Immature natural killer cell (primary cell): ENCODE measurements around the gene MFSD6L. TPM values are rescaled to one million over a fixed set of nuclear protein-coding genes. Genes with fewer than 3 reads are reported as not detected.
A peak's percentile ranks its signal among the peaks of the same experiment; 100 is the strongest.

Experiments
- DNase-seq, 3 donors: peaks; one replicate each; pipeline ENCODE4 v3.0.0; 2022; ENCODE audit warnings: mixed read lengths in 1 of 3
- H3K27ac Mint-ChIP-seq, 6 donors: one replicate each; pipeline ENCODE4 v1.8.0; 2020; ENCODE audit warnings: mixed read lengths in 6 of 6, mild to moderate bottlenecking in 5 of 6, inconsistent platforms in 4 of 6, moderate library complexity in 3 of 6
- H3K27me3 Mint-ChIP-seq, 3 donors: one replicate each; pipeline ENCODE4 v1.8.0; 2020 to 2021; ENCODE audit warnings: low read depth in 3 of 3, mild to moderate bottlenecking in 3 of 3, mixed read lengths in 3 of 3, moderate library complexity in 3 of 3, inconsistent platforms in 1 of 3
- H3K36me3 Mint-ChIP-seq, 3 donors: one replicate each; pipeline ENCODE4 v1.8.0; 2020; ENCODE audit warnings: mixed read lengths in 3 of 3, inconsistent platforms in 2 of 3, mild to moderate bottlenecking in 2 of 3
- H3K4me1 Mint-ChIP-seq, 2 donors: one replicate each; pipeline ENCODE4 v1.8.0; 2020; ENCODE audit warnings: inconsistent platforms in 2 of 2, mild to moderate bottlenecking in 2 of 2, mixed read lengths in 2 of 2, moderate library complexity in 1 of 2
- H3K4me3 Mint-ChIP-seq, 5 donors: one replicate each; pipeline ENCODE4 v1.8.0; 2020; ENCODE audit warnings: mild to moderate bottlenecking in 5 of 5, mixed read lengths in 5 of 5, inconsistent platforms in 3 of 5, moderate library complexity in 3 of 5
- H3K9me3 Mint-ChIP-seq, 6 donors: one replicate each; pipeline ENCODE4 v1.8.0; 2020; ENCODE audit warnings: mild to moderate bottlenecking in 6 of 6, mixed read lengths in 6 of 6, inconsistent platforms in 4 of 6, moderate library complexity in 3 of 6
- polyA plus RNA-seq, 3 donors: library from polyadenylated mRNA; unstranded; fragments of 300-500 nt; fragmentation: Illumina TruSeq; gene quantifications; one replicate each; pipeline ENCODE4 v1.2.3, GENCODE V29; 2021

Gene MFSD6L
- polyA plus RNA-seq, 3 donors from 2014 or later = not detected

GRCh38 chr17:8757189-8757588, 42.0 kb downstream of the MFSD6L start:
- no peaks in the 10 kb centered on the region for H3K36me3 Mint-ChIP-seq
- no peaks in the 10 kb centered on the region for H3K4me1 Mint-ChIP-seq
- DNase-seq = no peak
- no peak overlapping the region for H3K4me3 Mint-ChIP-seq
- H3K9me3 Mint-ChIP-seq = no peaks in the 10 kb centered on the region
- H3K27ac Mint-ChIP-seq = no peak overlapping the region
- H3K27me3 Mint-ChIP-seq = peaks cover 0 to 13% (median 3%) of the 10 kb centered on the region in 3 donors

- Mint-ChIP-seq H3K27me3 (peaks cover 0 to 13% (median 3%) of the 10 kb centered on the region in 3 donors), H3K4me3 (no peak overlapping the region), H3K4me1 (no peaks in the 10 kb centered on the region), H3K27ac (no peak overlapping the region), H3K36me3 (no peaks in the 10 kb centered on the region), H3K9me3 (no peaks in the 10 kb centered on the region)
- no peak for DNase-seq
These were observed 43.4 kb downstream of the MFSD6L start for GRCh38 chr17:8755590-8756255.

- Mint-ChIP-seq H3K27me3 (peaks cover 0 to 7% (median 3%) of the 10 kb centered on the region in 3 donors), H3K36me3 (no peaks in the 10 kb centered on the region), H3K27ac (no peak overlapping the region), H3K4me1 (no peaks in the 10 kb centered on the region), H3K4me3 (no peak overlapping the region), H3K9me3 (no peaks in the 10 kb centered on the region)
- no peak for DNase-seq
These were observed 44.3 kb downstream of the MFSD6L start for GRCh38 chr17:8754890-8755289.

- DNase-seq = no peak
- peaks cover 0 to 9% (median 2%) of the 10 kb centered on the region in 3 donors for H3K27me3 Mint-ChIP-seq
- no peaks in the 10 kb centered on the region for H3K4me1 Mint-ChIP-seq
These were observed 45.2 kb downstream of the MFSD6L start for GRCh38 chr17:8753976-8754440.

GRCh38 chr17:8753136-8753975, 45.8 kb downstream of the MFSD6L start:
- Mint-ChIP-seq H3K36me3 (peaks cover 0 to 4% (median 0%) of the 10 kb centered on the region in 3 donors), H3K9me3 (no peaks in the 10 kb centered on the region), H3K4me1 (no peaks in the 10 kb centered on the region), H3K4me3 (no peak overlapping the region), H3K27ac (no peak overlapping the region), H3K27me3 (peaks cover 0 to 12% (median 2%) of the 10 kb centered on the region in 3 donors)
- DNase-seq = no peak

More at GRCh38 chr17:8753976-8754440, 45.2 kb downstream of the MFSD6L start:
- no peak overlapping the region for H3K4me3 Mint-ChIP-seq
- H3K27ac Mint-ChIP-seq = no peak overlapping the region
- no peaks in the 10 kb centered on the region for H3K9me3 Mint-ChIP-seq
- no peaks in the 10 kb centered on the region for H3K36me3 Mint-ChIP-seq

- H3K4me3 Mint-ChIP-seq = no peak overlapping the region
- no peak for DNase-seq
- no peaks in the 10 kb centered on the region for H3K9me3 Mint-ChIP-seq
- H3K27me3 Mint-ChIP-seq = peaks cover 6 to 16% (median 14%) of the 10 kb centered on the region in 3 donors
- H3K27ac Mint-ChIP-seq = no peak overlapping the region
- peaks cover 0 to 10% of the 10 kb centered on the region in 2 donors for H3K4me1 Mint-ChIP-seq
- H3K36me3 Mint-ChIP-seq = peaks cover 0 to 4% (median 0%) of the 10 kb centered on the region in 3 donors
These were observed 49.5 kb downstream of the MFSD6L start for GRCh38 chr17:8749616-8750015.

GRCh38 chr17:8747742-8748141, 51.4 kb downstream of the MFSD6L start:
- Mint-ChIP-seq H3K36me3 (peaks cover 0 to 4% (median 0%) of the 10 kb centered on the region in 3 donors), H3K9me3 (no peaks in the 10 kb centered on the region), H3K27me3 (peaks cover 6 to 14% (median 14%) of the 10 kb centered on the region in 3 donors), H3K4me1 (peaks cover 0 to 10% of the 10 kb centered on the region in 2 donors), H3K4me3 (no peak overlapping the region), H3K27ac (peak overlapping the region in 1 of 6 donors; percentile 14)
- DNase-seq = no peak

Other genes with a start within 250 kb of the MFSD6L start
- 1 to 10 TPM in 1 of 3 donors, under 1 TPM in 1, not detected in 1; 0.38 to 2.6 TPM for gene MYH10, start 168.6 kb downstream of the MFSD6L start, polyA plus RNA-seq
- gene CCDC42, start 54.5 kb downstream of the MFSD6L start, polyA plus RNA-seq = not detected
- gene SPDYE4, start 40.8 kb downstream of the MFSD6L start, polyA plus RNA-seq = not detected
- gene PIK3R6, start 68.3 kb upstream of the MFSD6L start, polyA plus RNA-seq = under 1 TPM in 2 of 3 donors, not detected in 1; 0.18 to 0.57 TPM
- gene PIK3R5, start 166.3 kb upstream of the MFSD6L start, polyA plus RNA-seq = 10 to 100 TPM; 26.7 to 90.9 (median 28.9) TPM
- not detected for gene NTN1, start 222.1 kb upstream of the MFSD6L start, polyA plus RNA-seq